Hypothalamus (tissue), 51 donors: ENCODE data around the gene MMP20.
A peak's percentile ranks its signal among the peaks of the same experiment; 100 is the strongest.

Experiments used
- DNase-seq, 51 donors: peaks; one replicate each; lab custom pipeline; 2025; lab: John Stamatoyannopoulos, UW

Gene MMP20

GRCh38 chr11:102623998-102624397 lies 1.1 kb downstream of the MMP20 start:
- DNase-seq = no peak

DNA sequence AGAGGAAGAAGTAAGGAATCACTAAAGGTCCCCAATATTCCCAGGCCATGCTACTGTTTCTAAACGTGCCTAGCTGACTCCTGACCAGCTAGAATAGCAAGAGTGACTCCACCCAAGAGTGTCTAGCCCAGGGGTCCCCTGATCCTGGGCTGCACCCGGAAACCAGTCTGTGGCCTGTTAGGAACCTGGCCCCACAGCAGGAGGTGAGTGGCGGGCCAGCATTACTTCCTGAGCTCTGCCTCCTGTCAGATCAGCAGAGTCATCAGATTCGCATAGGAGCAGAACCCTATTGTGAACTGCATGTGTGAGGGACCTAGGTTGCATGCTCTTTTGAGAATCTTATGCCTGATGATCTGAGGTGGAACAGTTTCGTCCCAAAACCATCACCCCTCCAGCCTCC lies 2.0 kb downstream of the MMP20 start:
- no peak for DNase-seq

- DNase-seq = no peak
Observed at GRCh38 chr11:102622258-102622657, 2.9 kb downstream of the MMP20 start.

- no peak for DNase-seq
Observed at GRCh38 chr11:102620818-102621561, 4.1 kb downstream of the MMP20 start.

GRCh38 chr11:102620179-102620578 lies 5.0 kb downstream of the MMP20 start:
- no peak for DNase-seq

DNA sequence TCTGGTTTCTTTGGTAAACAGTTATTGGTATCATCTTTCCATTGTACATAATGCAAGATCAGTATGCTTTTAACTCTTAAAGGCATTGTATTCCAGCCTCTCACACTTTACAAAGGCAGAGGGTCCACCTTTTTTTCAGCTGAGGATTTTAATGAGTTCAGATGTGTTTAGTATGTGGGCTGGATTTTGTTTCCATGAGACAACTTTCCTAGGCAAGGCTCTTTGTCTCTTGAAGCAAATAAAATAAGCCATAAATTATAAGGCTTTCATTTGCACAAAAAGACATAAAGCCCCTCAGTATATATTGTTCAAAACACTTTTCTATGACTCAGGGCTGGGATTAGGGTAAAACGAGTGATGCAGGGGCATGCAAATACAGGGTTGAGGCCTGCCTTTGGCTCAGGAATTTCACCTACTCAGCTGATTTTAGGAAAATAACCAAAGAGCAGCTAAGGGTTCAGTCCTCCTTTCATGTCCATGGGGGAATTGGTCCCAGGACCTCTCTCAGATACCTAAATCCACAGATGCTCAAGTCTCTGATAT lies 7.6 kb downstream of the MMP20 start:
- no peak for DNase-seq

DNA sequence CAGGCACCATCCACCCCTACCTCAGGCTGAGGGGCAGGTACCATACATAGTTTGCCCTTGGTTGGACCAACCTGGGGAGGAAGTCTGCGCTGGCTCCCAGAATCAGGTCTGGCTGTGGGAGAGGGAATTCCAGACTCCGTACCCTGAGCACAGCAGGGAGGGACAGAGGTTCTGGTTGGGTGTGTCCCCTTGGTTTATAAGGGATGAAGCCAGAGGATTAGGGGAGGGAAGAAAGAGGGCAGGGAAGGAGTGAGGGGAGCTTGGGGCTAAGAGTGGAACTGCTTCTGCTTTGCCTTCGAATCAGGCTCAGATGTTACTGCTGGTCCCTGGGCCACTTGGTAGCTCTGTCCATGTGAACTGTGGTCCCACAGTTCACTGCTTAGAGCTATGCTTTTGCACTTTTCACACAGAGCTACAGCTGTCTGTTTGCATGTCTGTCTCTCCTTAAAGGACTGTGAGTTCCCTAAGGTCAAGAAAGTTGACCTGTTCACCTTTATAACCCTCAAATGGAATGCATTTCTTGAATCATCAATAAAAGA lies 9.2 kb downstream of the MMP20 start:
- DNase-seq = no peak

DNA sequence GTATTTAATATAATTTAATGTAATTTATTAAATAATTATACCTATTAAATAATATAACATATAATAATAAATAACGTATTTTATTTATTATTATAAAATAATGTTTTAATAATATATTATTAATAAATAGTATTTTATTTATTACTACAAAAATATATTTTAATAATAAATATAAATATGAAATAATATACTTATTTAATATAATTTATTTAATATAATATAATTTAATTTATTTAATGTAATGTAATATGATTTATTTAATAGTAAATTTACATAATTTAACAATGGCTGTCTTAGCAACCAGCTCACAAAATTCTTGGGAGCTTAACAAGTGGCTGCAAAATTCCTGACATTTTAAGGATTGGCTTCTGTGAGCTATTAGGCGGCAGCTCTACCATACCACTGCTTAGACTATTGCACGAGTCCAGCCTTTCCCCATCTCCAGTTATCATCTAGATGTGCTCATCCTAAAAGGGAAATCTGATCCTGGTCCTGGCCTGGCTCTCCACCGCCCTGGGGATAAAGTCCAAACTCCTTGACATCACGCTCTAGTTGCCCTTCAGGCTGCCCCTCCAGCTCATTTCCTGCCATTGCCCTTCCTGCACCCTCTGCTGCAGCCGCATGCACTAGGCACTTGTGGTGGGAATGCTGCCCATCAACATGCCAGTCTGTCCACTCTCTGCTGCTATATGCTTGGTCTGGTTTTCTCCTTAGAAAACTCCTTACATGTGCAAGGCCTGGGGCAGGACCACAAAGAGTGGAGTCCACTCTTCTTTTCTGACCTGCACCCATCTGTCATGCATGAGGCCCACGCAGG lies 9.8 kb downstream of the MMP20 start:
- no peak for DNase-seq

- DNase-seq = no peak
Observed at GRCh38 chr11:102614485-102614884, 10.6 kb downstream of the MMP20 start.

DNA sequence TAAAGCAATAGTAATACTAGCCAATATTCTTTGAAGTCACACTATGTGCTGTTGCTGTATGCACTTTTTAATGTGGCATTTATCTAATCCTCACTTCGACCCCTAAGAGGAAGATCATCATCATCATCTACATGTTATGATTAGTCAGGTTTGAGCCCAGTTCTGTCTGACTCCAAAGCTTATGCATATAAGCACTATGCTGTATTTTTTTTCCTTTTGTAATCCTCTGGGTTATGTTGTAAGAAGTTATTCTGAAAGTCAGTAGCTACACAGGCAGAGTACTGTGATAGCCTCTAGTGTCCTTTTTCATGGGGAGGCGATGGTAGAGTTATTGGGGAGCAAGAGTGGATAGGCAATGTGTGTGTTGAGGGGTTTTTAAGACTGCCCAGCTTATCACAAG lies 11.1 kb downstream of the MMP20 start:
- no peak for DNase-seq

DNA sequence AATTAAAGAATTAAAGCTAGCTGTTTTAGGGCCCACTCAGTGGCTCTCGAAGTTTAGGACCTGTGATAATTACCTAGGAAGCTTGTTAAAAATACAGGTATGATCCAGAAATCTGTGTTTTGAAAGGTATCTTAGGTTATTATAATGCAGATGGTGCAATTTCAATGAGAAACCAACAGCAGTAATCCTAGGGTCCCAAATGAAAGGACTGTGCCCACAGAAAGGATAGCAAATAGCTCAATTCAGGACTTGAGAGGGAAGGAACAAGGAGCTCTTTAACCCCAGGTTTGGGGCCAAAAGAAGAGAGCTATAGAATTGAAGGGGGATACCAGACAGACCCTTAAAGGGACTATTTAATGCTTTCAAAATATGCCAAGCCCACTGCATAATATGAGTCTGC lies 11.7 kb downstream of the MMP20 start:
- DNase-seq = no peak

DNA sequence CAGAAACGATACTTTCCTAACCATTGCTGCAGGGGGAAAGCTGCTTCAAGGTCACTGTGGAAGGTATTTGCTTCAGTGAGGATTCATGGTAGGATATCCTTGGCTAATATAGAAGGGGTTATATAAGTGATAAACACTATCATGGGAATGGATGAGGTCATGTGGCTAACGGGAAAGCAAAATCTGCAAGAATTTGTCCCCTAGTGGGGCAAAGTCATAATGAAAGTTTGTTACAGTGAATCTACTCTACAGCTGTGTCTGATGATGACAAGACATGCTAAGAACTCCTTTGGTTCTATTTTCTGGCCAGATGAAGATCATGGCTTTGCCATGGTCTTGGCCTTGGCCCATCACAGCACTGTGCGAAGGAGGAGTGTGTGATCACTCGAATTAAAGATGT lies 13.8 kb downstream of the MMP20 start:
- no peak for DNase-seq

- DNase-seq = no peak
Observed at GRCh38 chr11:102610200-102610599, 14.9 kb downstream of the MMP20 start.

GRCh38 chr11:102608699-102609098 lies 16.4 kb downstream of the MMP20 start:
- no peak for DNase-seq

DNA sequence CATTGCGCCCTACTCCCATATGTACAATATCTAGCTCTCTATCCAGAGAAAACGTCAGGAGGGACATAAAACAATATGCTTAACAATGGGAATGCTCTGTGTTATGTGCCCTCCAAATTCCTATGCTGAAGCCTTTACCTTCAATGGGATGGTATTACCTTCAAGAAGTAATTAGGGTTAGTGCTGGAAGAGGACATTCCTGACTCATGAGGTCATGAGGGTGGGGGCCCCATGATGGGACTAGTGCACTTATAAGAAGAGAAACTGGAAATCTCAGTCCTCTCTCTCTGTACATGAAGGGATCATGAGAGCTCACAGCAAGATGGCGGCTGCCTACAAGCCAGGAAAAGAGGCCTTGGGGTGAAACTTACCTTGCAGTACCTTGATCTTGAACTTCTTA lies 20.3 kb downstream of the MMP20 start:
- no peak for DNase-seq

GRCh38 chr11:102604011-102604410 lies 21.1 kb downstream of the MMP20 start:
- DNase-seq = no peak

- no peak for DNase-seq
Observed at GRCh38 chr11:102603576-102603975, 21.6 kb downstream of the MMP20 start.

DNA sequence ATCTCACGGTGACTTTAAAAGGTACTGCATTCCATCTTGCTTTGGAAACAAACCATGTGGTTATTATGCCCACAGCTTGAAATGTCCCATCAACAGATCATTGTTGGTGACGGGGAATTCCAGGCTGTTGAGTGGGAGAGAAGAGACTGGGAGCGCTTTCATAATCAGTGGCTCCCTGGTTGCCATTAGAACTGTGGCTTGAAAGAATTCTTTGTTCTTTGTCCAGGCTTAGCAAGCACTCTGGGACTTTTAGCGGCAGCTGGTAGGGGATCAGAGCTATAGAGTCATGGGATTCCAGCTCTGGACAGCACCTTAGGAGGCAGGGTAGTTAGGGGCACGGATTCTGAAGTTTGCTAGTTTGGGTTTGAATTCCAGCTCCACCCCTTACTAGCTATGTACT lies 22.0 kb downstream of the MMP20 start:
- peak in 36 of 51 donors; percentile 5 to 86 (median 59) for DNase-seq

- no peak for DNase-seq
Observed at GRCh38 chr11:102600666-102601065, 24.5 kb downstream of the MMP20 start.

- DNase-seq = peak in 1 of 51 donors; percentile 11
Observed at GRCh38 chr11:102599642-102600261, 25.4 kb downstream of the MMP20 start.

DNA sequence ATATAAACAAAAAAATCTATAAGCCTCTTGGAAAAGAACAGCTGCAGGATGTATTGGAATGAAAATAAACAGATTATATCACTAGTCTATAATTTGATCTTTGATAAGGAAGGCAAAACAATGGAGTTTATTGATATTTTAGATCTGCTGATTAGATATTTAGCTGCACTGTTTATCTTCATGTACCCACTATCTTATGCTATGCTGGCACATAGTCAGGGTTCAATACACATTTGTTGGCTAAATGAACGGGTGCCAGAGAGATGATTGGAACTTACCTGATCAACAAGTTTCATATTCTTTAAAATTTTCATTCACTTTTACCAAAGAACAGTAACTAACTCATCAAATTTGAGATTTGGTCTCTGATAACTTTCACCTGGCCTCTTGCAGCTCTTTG lies 26.9 kb downstream of the MMP20 start:
- DNase-seq = no peak
